ENCODE results near the gene ASAH2.
"Not testable (repeated sequence)": the region's sequence is repeated elsewhere in the genome, so short reads cannot be mapped to it uniquely, and the experiment has no call there.

ASAH2 gene

DNA sequence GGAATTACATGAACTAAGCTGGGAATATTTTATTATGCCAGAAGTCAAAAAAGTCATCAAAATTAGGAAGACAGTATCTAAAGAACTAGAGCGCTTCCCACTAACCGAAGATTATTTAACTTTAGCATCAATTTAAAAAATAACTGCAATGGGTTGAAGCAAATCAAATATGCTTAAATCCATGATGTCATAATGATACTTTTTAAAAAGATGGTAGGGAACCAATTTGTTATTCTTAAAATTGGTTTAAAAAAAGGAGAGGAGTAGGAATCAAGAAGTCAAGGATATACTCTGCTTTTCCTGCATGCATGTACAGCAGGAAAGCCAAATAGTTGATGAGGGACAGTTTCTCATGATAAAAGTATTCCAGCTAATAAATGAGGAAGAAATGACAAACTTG is 3.2 kb upstream of the ASAH2 start:
- DNase-seq, result no peak

GRCh38 chr10:50250096-50250854 is 1.0 kb downstream of the ASAH2 start:
- DNase-seq, result no peak

- no peak for DNase-seq
Measured at GRCh38 chr10:50248598-50248997, 2.7 kb downstream of the ASAH2 start.

DNA sequence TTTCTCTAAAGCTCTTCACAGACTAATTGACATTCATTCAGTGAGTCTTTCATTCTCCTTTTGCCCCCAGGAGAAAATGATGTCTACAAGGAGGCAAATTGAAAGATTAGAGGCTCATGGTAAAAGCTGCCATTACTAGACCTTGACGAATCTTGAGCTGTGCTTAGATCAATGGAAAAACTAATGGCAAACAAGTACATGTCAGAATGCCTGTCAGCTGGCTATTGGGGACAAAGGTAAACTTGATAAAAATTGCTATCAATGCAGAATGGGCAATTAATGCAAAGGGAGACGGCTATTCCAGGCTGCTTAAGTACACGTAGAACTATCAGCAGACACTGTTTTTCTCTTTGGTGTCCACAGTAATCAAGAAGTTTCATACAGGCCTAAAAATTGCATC is 3.3 kb downstream of the ASAH2 start:
- DNase-seq, result no peak

- DNase-seq, result no peak
Measured at GRCh38 chr10:50244201-50244600, 7.1 kb downstream of the ASAH2 start.

DNA sequence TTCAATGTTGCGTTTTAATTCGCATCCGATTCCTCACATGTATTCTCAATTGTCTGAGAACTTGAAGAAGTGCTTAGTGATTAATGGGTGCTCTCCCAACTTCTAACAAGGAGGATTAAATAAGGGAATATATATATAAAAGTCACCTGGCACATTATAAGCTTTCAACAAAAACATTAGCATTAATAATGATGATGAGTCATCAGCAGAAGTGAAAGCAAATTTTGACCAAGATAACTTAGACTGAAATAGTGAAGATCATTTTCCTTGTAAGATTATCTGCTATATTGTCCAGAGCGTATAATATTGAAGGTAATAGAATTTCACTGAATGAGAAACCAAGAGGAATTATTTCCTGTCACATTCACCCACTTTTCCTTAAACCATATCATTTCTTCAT is 8.5 kb downstream of the ASAH2 start:
- no peak for DNase-seq

DNA sequence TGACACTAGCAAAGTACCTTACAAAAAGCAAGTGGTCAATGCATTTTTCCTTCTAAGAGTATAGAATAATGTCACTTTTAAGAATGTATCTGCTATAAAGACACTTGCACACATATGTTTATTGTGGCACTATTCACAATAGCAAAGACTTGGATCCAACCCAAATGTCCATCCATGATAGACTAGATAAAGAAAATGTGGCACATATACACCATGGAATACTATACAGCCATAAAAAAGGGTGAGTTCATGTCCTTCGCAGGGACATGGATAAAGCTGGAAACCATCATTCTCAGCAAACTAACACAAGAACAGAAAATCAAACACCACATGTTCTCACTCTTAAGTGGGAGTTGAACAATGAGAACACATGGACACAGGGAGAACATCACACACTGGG is 9.8 kb downstream of the ASAH2 start:
- DNase-seq, result not testable (repeated sequence)

DNA sequence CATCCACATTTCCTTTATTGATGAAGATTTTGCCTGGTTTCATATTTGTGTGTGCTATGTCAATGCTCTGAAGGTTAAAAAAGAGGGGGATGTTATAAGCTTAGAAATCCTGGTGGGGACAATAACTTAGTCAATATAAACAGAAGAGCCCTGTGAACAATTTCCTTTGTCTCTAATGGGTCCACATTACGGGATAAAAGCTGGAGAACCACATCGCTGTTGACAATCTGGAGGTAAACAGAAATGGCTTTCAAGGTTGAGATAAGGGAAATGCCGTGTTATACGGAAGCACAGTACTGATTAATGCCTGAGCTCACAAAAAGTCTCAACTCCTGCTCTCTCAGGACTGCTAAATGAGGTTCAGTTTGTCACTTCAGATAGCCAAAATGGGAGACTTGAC is 16.8 kb downstream of the ASAH2 start:
- DNase-seq, result no peak

DNA sequence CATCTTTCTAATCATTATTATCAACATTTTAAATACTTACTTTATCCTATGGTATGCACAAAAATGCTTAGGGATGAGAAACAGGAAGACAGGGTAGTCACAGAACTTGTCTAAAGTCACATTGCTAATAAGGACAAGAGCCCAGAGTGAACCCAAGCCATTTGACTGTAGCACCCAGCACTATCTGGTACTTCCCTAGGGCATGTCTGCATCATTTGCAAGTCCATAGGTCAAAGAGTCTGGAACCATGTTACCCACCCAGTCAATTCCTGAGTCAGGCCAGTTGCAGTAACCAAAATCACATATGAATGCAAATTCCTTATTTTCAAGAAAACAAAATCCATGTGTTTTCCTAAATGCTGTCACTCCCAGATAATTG is 19.1 kb downstream of the ASAH2 start:
- DNase-seq, result no peak

GRCh38 chr10:50231515-50232260 is 19.6 kb downstream of the ASAH2 start:
- DNase-seq, result no peak

DNA sequence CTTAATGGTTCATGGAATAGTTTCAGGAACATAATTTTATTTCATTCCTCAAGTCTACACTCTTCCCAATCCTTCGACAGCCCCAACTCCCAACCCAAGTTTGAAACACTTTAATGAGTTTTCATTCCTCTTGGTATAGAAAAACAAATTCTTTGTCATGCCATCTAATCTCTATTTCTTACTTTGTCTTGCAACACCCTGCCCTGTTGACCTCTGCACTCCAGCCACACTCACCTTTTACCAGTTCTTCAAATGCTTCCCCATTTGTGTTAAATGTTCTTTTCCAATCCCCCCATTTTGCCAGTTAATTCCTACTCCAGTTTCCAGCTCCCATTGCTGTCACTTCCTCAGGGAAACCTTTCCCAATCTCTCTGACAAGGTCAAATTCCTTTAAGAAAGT is 21.9 kb downstream of the ASAH2 start:
- DNase-seq, result no peak

- no peak for DNase-seq
Measured at GRCh38 chr10:50228672-50229071, 22.6 kb downstream of the ASAH2 start.

DNA sequence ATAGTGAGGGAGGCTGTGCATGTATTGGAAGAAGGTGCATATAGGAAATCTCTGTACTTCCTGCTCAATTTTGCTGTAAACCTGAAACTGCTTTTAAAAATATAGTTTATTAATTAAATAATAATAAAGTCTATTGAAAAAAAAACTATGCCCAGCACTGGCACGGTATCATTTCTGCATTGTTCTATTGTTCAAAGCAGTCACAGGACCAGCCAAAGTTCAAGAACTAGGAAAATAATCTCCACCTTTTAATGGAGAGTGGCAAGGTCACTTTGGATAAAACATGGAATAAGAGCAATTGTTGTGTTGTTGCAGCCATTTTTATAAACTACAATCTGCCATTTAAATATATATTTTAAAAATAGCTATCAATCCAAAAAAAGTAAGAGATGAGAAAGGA is 24.7 kb downstream of the ASAH2 start:
- DNase-seq, result no peak

DNA sequence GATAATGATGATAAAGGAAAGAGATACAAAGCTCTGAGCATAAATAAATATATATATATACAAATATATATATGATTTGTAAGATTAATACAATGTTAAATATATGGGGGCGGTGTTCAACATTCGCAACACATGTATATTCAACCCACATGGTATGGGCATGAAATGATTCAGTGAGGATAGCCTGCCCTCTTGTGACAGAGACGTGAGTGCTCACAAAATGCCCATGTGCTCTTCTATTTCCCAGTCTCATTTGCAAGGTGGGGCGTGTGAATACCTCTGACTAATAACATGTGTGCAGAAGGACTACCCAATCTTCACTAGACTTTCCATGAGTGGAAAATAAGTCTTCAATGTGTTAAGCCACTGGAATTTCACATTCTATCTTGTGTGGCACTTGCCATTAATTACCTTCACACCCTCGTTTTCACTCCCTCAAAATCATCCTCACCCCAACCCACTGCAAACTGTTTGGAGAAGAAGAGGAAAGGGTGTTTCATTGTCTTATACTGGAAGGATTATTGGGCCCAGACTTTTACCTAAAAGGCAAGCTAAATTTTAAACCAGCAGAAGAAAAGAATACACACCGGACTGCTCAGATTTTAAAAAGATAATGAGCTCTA is 26.9 kb downstream of the ASAH2 start:
- DNase-seq, result peak in 5 of 51 donors; percentile 1 to 11 (median 3)

- no peak for DNase-seq
Measured at GRCh38 chr10:50222199-50222598, 29.1 kb downstream of the ASAH2 start.

DNA sequence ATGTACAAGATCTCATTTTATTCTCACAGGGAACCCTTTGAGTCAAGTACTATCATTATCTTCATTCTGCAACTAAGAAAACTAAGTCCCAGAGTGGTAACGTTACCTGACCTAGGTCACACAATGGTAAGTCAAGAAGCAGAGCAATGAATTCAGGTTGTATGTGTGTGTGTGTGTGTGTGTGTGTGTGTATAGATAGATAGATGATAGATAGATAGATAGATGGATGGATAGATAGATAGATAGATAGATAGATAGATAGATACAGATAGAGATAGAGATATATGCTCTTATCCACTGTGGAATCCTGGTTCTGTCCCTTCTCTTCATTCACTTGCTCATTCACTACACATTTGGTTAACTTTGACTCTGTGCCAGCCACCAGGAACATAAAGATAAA is 29.8 kb downstream of the ASAH2 start:
- no peak for DNase-seq

- DNase-seq, result no peak
Measured at GRCh38 chr10:50219646-50220045, 31.7 kb downstream of the ASAH2 start.

- no peak for DNase-seq
Measured at GRCh38 chr10:50219200-50219599, 32.1 kb downstream of the ASAH2 start.

- DNase-seq, result peak in 1 of 51 donors; percentile 4
Measured at GRCh38 chr10:50216894-50217293, 34.4 kb downstream of the ASAH2 start.

GRCh38 chr10:50216418-50216817 is 34.9 kb downstream of the ASAH2 start:
- no peak for DNase-seq

- DNase-seq, result no peak
Measured at GRCh38 chr10:50211670-50212069, 39.6 kb downstream of the ASAH2 start.

GRCh38 chr10:50210876-50211275 is 40.4 kb downstream of the ASAH2 start:
- DNase-seq, result no peak
